ENCODE measurements around the gene DOCK3. TPM values are rescaled to one million over a fixed set of nuclear protein-coding genes. Genes with fewer than 3 reads are reported as not detected.

DOCK3 gene
- total and polyA plus RNA-seq, 2 of the 4 experiments (the other 2 are of a cell fraction), result under 0.01 to 0.12 TPM

GRCh38 chr3:50811893-50812292 is 137.2 kb downstream of the DOCK3 start:
- H3K14ac ChIP-seq (replicated peaks; ENCODE audit: low read depth, low read length), result no peak overlapping the region
- no peak overlapping the region for H4K8ac ChIP-seq (ENCODE audit: low read depth in 2 of 2, low read length in 2 of 2)
- no peak overlapping the region for H3K56ac ChIP-seq (ENCODE audit: extremely low read depth, insufficient read depth, low read length)
- CTCF ChIA-PET, result no interaction called here
- POLR2A ChIA-PET (ENCODE audit: unreplicated experiment), result no interaction called here
- peaks cover 2% of the 10 kb centered on the region; the same call in 1 of the 2 replicates for H3K9me3 ChIP-seq (ENCODE audit: control insufficient read depth, insufficient read depth, low read length)
- no peak overlapping the region for H2AK5ac ChIP-seq (ENCODE audit: low read depth, low read length)
- no peak overlapping the region for H2BK120ac ChIP-seq (ENCODE audit: low read depth, low read length)
- no peaks in the 10 kb centered on the region for H3K79me1 ChIP-seq (ENCODE audit: low read depth in 1 of 2, low read length in 2 of 2)
- no peak overlapping the region for H4K5ac ChIP-seq (ENCODE audit: low read depth, low read length)
- no peak overlapping the region for H2BK20ac ChIP-seq (ENCODE audit: low read depth, low read length)
- in situ Hi-C loops (cut with MboI; ENCODE audit: low sequenced_read_pairs), result no loop called here
- H3K4ac ChIP-seq (ENCODE audit: low read depth, low read length), result no peak overlapping the region
- intact Hi-C loops (cut with micrococcal nuclease), result no loop called here
- no peaks in the 10 kb centered on the region for H3K9me1 ChIP-seq (ENCODE audit: insufficient read depth, low read length)
- H3K27ac ChIP-seq (ENCODE audit: insufficient read depth, low read length), result no peak overlapping the region
- ATAC-seq (ENCODE audit: low read depth), result no peak
- no peaks in the 10 kb centered on the region for H3K4me1 ChIP-seq (ENCODE audit: control insufficient read depth, insufficient read depth, low read length)
- TF ChIP-seq CHD1 (IDR thresholded peaks at IDR 0.05; ENCODE audit: low read depth, low read length), result no peak
- no peak overlapping the region for H3K4me3 ChIP-seq (ENCODE audit: insufficient read depth, low read depth, low read length)
- H3K18ac ChIP-seq (ENCODE audit: low read depth, low read length), result no peak overlapping the region
- DNase-seq, result no peak
- no peak overlapping the region for H4K91ac ChIP-seq (ENCODE audit: insufficient read depth, low read depth, low read length)
- no peak overlapping the region for H2AFZ ChIP-seq (replicated peaks; ENCODE audit: low read length, poor library complexity)
- 58% methylated on average over 3 of the region's 5 CpGs; no CpG with 5 or more reads in 1 of the 2 experiments for WGBS, 2 experiments (ENCODE audit: extremely low coverage in 2 of 2, insufficient read length in 1 of 2)
- no peaks in the 10 kb centered on the region for H4K20me1 ChIP-seq (ENCODE audit: insufficient read depth, low read length)
- dilution Hi-C loops (cut with HindIII; ENCODE audit: low sequenced_read_pairs, unreplicated experiment), result no loop called here
- H2BK15ac ChIP-seq (ENCODE audit: low read depth, low read length), result no peak overlapping the region
- no peaks in the 10 kb centered on the region for H3K36me3 ChIP-seq (ENCODE audit: control insufficient read depth, insufficient read depth, low read length)
- H3K9ac ChIP-seq (ENCODE audit: low read depth, low read length), result no peak overlapping the region
- H2AK9ac ChIP-seq (replicated peaks; ENCODE audit: low read depth, low read length, poor library complexity), result no peak overlapping the region
- BruUV-seq (replicated peaks), result no TSS peak
- no peak overlapping the region for H3K4me2 ChIP-seq (ENCODE audit: low read depth, low read length)
- no peak overlapping the region for H3K23ac ChIP-seq (ENCODE audit: low read depth, low read length)
- no peak overlapping the region for H2BK5ac ChIP-seq (ENCODE audit: low read depth, low read length, poor library complexity, severe bottlenecking)
- H3K27me3 ChIP-seq (ENCODE audit: control insufficient read depth, insufficient read depth, low read length), result no peaks in the 10 kb centered on the region

Measured in IMR-90 (cell line).